BJ (cell line): ENCODE results near the gene RGS17. TPM values are rescaled to one million over a fixed set of nuclear protein-coding genes. Genes with fewer than 3 reads are reported as not detected.

Source experiments
- CTCF ChIA-PET: fragments of 350-600 bp; formaldehyde crosslinking; extraction: SDS; loops from one replicate; lab custom pipeline; 2021; ENCODE audit warnings: antibody characterized with exemption, inconsistent platforms; lab: Yijun Ruan, JAX
- POLR2A ChIA-PET: fragments of 300-600 bp; sonication (Branson Sonifier 250); formaldehyde crosslinking; extraction: SDS; loops from one replicate; lab custom pipeline; 2021; ENCODE audit warnings: antibody characterized with exemption; lab: Charles Lee
- DNase-seq: peaks from one replicate; pipeline ENCODE4 v3.0.0-alpha.2; 2011; ENCODE audit warnings: low read depth
- H3K27me3 ChIP-seq: 2 replicates; pipeline ENCODE4 v1.6.0; 2011; ENCODE audit warnings: low read length; ENCODE audit not compliant: control insufficient read depth, insufficient read depth
- H3K36me3 ChIP-seq: 2 replicates; pipeline ENCODE4 v1.5.1; 2011; ENCODE audit warnings: low read length; ENCODE audit not compliant: control insufficient read depth, insufficient read depth
- H3K4me3 ChIP-seq: 2 replicates; pipeline ENCODE4 v1.5.1; 2011; ENCODE audit warnings: low read depth, mild to moderate bottlenecking, control low read depth, low read length
- CTCF ChIP-seq: IDR thresholded peaks from 2 replicates; pipeline ENCODE4 v1.5.1; 2011; ENCODE audit warnings: low read depth, mild to moderate bottlenecking, control low read depth, inconsistent platforms, low read length, moderate library complexity; ENCODE audit not compliant: insufficient read depth
- polyA plus RNA-seq: library from polyadenylated mRNA; depleted of rRNA; stranded (reverse); fragments of >200 nt; gene quantifications from 2 replicates; pipeline ENCODE4 v1.2.3, GENCODE V29; 2011

RGS17 gene
- polyA plus RNA-seq, 1 experiment, result 0.09 TPM

GRCh38 chr6:153031335-153031955, 99.6 kb downstream of the RGS17 start:
- POLR2A ChIA-PET, result no interaction called here
- DNase-seq, result no peak
- H3K4me3 ChIP-seq, result no peak overlapping the region
- H3K27me3 ChIP-seq, result no peaks in the 10 kb centered on the region
- CTCF ChIA-PET, result interaction anchor here (1.1 to 1.6 kb wide), 3 partner anchors 10 to 481 kb away, joined by 3 to 5 read pairs (median 3); no protein-coding TSS in a partner anchor
- no peaks in the 10 kb centered on the region for H3K36me3 ChIP-seq
- no peak for TF ChIP-seq CTCF

GRCh38 chr6:153028963-153029362, 102.1 kb downstream of the RGS17 start:
- CTCF ChIA-PET, result no interaction called here
- POLR2A ChIA-PET, result no interaction called here
- H3K27me3 ChIP-seq, result no peaks in the 10 kb centered on the region
- H3K4me3 ChIP-seq, result no peak overlapping the region
- DNase-seq, result no peak
- TF ChIP-seq CTCF, result no peak
- no peaks in the 10 kb centered on the region for H3K36me3 ChIP-seq

- DNase-seq, result no peak
Observed at GRCh38 chr6:153028286-153028685, 102.8 kb downstream of the RGS17 start.

DNA sequence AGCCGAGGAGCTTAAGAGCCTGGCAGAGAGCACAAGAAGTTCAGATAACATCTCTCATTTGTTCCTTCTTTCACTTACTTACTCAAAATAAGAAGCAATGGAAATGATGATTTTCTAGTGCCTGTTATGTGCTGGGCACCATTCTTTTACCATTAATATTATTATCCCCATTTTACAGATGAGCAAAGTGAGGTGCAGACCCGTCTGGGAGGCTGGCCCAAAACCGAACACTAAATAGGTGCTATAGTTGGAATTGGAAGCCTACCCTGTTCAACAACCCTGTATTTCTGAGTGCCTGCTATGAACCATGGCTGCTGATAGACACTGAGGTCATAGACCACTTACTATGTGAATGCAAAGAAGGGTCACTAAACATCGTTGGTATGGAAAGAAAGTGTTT, 103.6 kb downstream of the RGS17 start:
- POLR2A ChIA-PET, result no interaction called here
- H3K36me3 ChIP-seq, result no peaks in the 10 kb centered on the region
- CTCF ChIA-PET, result interaction anchor here (0.9 to 1.4 kb wide), 2 partner anchors 9 to 163 kb away, joined by 3 to 4 read pairs; no protein-coding TSS in a partner anchor

More at GRCh38 chr6:153028286-153028685, 102.8 kb downstream of the RGS17 start:
- ChIA-PET POLR2A (no interaction called here), CTCF (no interaction called here)
- Histone ChIP-seq H3K4me3 (no peak overlapping the region), H3K27me3 (no peaks in the 10 kb centered on the region), H3K36me3 (no peaks in the 10 kb centered on the region)
- no peak for TF ChIP-seq CTCF

GRCh38 chr6:153024709-153025017, 106.4 kb downstream of the RGS17 start:
- H3K4me3 ChIP-seq, result no peak overlapping the region
- H3K36me3 ChIP-seq, result no peaks in the 10 kb centered on the region
- CTCF ChIA-PET, result interaction anchor here (0.7 to 2.7 kb wide), 9 partner anchors 10 to 159 kb away, joined by 3 to 12 read pairs (median 4); no protein-coding TSS in a partner anchor
- no peaks in the 10 kb centered on the region for H3K27me3 ChIP-seq
- no peak for TF ChIP-seq CTCF
- POLR2A ChIA-PET, result no interaction called here
- DNase-seq, result no peak

More for the DNA sequence above, 103.6 kb downstream of the RGS17 start:
- no peak overlapping the region for H3K4me3 ChIP-seq
- DNase-seq, result no peak
- TF ChIP-seq CTCF, result no peak
- H3K27me3 ChIP-seq, result no peaks in the 10 kb centered on the region
